GM21825 (cell line): ENCODE measurements around the gene PSMC3.
A peak's percentile ranks its signal among the peaks of the same experiment; 100 is the strongest.

ENCODE experiments used
- ATAC-seq: cut with Tn5 transposase; IDR thresholded peaks from one replicate; pipeline ENCODE4 v1.9.1; 2021; ENCODE audit warnings: mild to moderate bottlenecking, moderate library complexity; ENCODE audit not compliant: unreplicated experiment

PSMC3 gene

GRCh38 chr11:47413908-47414684 is 12.1 kb downstream of the PSMC3 start:
- no peak for ATAC-seq

GRCh38 chr11:47413351-47413750 is 12.9 kb downstream of the PSMC3 start:
- no peak for ATAC-seq

GRCh38 chr11:47411884-47412746 is 14.1 kb downstream of the PSMC3 start:
- no peak for ATAC-seq

- ATAC-seq = no peak
These were observed 15.6 kb downstream of the PSMC3 start for GRCh38 chr11:47410370-47411264.

- ATAC-seq = no peak
These were observed 16.5 kb downstream of the PSMC3 start for GRCh38 chr11:47409440-47410369.

- ATAC-seq = no peak
These were observed 17.4 kb downstream of the PSMC3 start for GRCh38 chr11:47408598-47409439.

- peak; percentile 79 for ATAC-seq
These were observed 18.3 kb downstream of the PSMC3 start, which contains the start of gene SLC39A13 for GRCh38 chr11:47407746-47408590. Gene SLC39A13, plus strand, starts transcription at chr11:47408590. Its CDS starts 1,505 bp downstream, at chr11:47410095.

- ATAC-seq = no peak
These were observed 19.1 kb downstream of the PSMC3 start for GRCh38 chr11:47406896-47407745.

GRCh38 chr11:47403571-47403970 is 22.7 kb downstream of the PSMC3 start:
- ATAC-seq = no peak

GRCh38 chr11:47403135-47403534 is 23.1 kb downstream of the PSMC3 start:
- ATAC-seq = no peak

- ATAC-seq = peak; percentile 53
These were observed 25.4 kb downstream of the PSMC3 start for GRCh38 chr11:47400768-47401279.

- peak; percentile 38 for ATAC-seq
These were observed 26.1 kb downstream of the PSMC3 start for GRCh38 chr11:47399860-47400767.

GRCh38 chr11:47398551-47398950 is 27.7 kb downstream of the PSMC3 start:
- no peak for ATAC-seq

- ATAC-seq = no peak
These were observed 28.2 kb downstream of the PSMC3 start for GRCh38 chr11:47398011-47398410.

- ATAC-seq = no peak
These were observed 30.3 kb downstream of the PSMC3 start for GRCh38 chr11:47396049-47396320.
